Measurements from ENCODE around the gene COPS8.

COPS8 gene

GRCh38 chr2:237085248-237086221 is at the start of gene COPS8:
Gene COPS8, plus strand, starts transcription at chr2:237085889. Its CDS starts 76 bp downstream, at chr2:237085965.
- DNase-seq (ENCODE audit: low spot score): peak; percentile 96

- no peak for DNase-seq (ENCODE audit: low spot score)
Observed at GRCh38 chr2:237039301-237040031, 46.2 kb upstream of the COPS8 start.

GRCh38 chr2:237041231-237041630 is 44.5 kb upstream of the COPS8 start:
- DNase-seq (ENCODE audit: low spot score): no peak

GRCh38 chr2:237042101-237042500 is 43.6 kb upstream of the COPS8 start:
- no peak for DNase-seq (ENCODE audit: low spot score)

GRCh38 chr2:237043866-237044265 is 41.8 kb upstream of the COPS8 start:
- no peak for DNase-seq (ENCODE audit: low spot score)

GRCh38 chr2:237044281-237044680 is 41.4 kb upstream of the COPS8 start:
- DNase-seq (ENCODE audit: low spot score): no peak

- no peak for DNase-seq (ENCODE audit: low spot score)
Observed at GRCh38 chr2:237045449-237045848, 40.2 kb upstream of the COPS8 start.

GRCh38 chr2:237048595-237048994 is 37.1 kb upstream of the COPS8 start:
- no peak for DNase-seq (ENCODE audit: low spot score)

GRCh38 chr2:237051861-237052260 is 33.8 kb upstream of the COPS8 start:
- no peak for DNase-seq (ENCODE audit: low spot score)

GRCh38 chr2:237053066-237053465 is 32.6 kb upstream of the COPS8 start:
- no peak for DNase-seq (ENCODE audit: low spot score)

- DNase-seq (ENCODE audit: low spot score): no peak
Observed at GRCh38 chr2:237055386-237056100, 30.1 kb upstream of the COPS8 start.

- DNase-seq (ENCODE audit: low spot score): no peak
Observed at GRCh38 chr2:237056287-237056875, 29.3 kb upstream of the COPS8 start.

- DNase-seq (ENCODE audit: low spot score): no peak
Observed at GRCh38 chr2:237057107-237057506, 28.6 kb upstream of the COPS8 start.

GRCh38 chr2:237057893-237058300 is 27.8 kb upstream of the COPS8 start:
- no peak for DNase-seq (ENCODE audit: low spot score)

GRCh38 chr2:237058423-237058822 is 27.3 kb upstream of the COPS8 start:
- DNase-seq (ENCODE audit: low spot score): no peak

- peak; percentile 3 for DNase-seq (ENCODE audit: low spot score)
Observed at GRCh38 chr2:237059155-237059875, 26.4 kb upstream of the COPS8 start.

- peak; percentile 66 for DNase-seq (ENCODE audit: low spot score)
Observed at GRCh38 chr2:237060534-237061312, 25.0 kb upstream of the COPS8 start.

GRCh38 chr2:237061356-237061755 is 24.3 kb upstream of the COPS8 start:
- DNase-seq (ENCODE audit: low spot score): no peak

GRCh38 chr2:237062585-237062984 is 23.1 kb upstream of the COPS8 start:
- DNase-seq (ENCODE audit: low spot score): no peak

Measured in ecto neural progenitor cell (in vitro differentiated cells).